ENCODE data around the gene SHTN1.

GRCh38 chr10:116917481-116917880 is 87.5 kb downstream of the SHTN1 start:
- TF ChIP-seq CTCF (IDR thresholded peaks at IDR 0.05): no peak
- TF ChIP-seq POLR2A (IDR thresholded peaks at IDR 0.05): no peak
- no peak for TF ChIP-seq EP300 (IDR thresholded peaks at IDR 0.05)
